ENCODE data around the gene PGAP3.
A peak's percentile ranks its signal among the peaks of the same experiment; 100 is the strongest.

The PGAP3 gene

DNA sequence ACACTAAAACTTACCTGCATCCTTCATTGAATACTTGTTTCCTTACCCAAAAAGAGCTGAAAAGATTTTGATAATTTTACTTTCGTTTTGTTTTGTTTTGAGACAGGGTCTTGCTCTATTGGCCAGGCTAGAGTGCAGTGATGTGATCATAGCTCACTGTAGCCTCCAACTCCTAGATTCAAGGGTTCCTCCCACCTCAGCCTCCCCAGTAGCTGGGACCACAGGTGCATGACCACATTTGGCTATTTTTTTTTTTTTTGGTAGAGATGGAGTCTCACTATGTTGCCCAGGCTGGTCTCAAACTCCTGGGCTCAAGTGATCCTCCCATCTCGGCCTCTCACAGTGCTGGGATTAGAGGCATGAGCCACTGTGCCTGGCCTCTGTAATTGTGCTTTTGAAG, 32.8 kb downstream of the PGAP3 start:
- DNase-seq = no peak

GRCh38 chr17:39653662-39654331, 34.1 kb downstream of the PGAP3 start:
- peak; percentile 46 for DNase-seq

GRCh38 chr17:39653316-39653661, 34.6 kb downstream of the PGAP3 start:
- no peak for DNase-seq

- DNase-seq = no peak
These were observed 35.1 kb downstream of the PGAP3 start for GRCh38 chr17:39652587-39653315.

GRCh38 chr17:39651923-39652586, 35.8 kb downstream of the PGAP3 start:
- DNase-seq = no peak

DNA sequence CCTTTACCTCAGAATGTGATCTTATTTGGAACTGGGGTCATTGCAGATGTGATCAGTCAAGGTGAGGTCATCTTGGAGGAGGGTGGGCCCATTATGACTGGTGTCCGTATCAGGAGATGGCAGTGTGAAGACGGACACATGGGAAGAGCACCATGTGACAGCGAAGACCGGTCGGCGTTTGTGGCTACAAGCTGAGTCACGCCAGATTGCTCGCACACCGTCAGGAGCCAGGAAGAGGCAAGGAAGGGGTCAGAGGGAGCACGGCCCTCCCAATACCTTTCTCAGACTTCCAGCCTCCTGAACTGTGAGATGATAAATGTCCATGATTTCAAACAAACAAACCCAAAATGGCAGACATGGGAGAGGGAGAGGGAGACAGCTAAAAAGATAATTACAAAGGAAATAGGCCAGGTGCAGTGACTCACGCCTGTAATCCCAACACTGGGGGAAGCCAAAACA, 37.7 kb downstream of the PGAP3 start:
- DNase-seq = no peak

- DNase-seq = no peak
These were observed 39.1 kb downstream of the PGAP3 start for GRCh38 chr17:39648616-39649366.

DNA sequence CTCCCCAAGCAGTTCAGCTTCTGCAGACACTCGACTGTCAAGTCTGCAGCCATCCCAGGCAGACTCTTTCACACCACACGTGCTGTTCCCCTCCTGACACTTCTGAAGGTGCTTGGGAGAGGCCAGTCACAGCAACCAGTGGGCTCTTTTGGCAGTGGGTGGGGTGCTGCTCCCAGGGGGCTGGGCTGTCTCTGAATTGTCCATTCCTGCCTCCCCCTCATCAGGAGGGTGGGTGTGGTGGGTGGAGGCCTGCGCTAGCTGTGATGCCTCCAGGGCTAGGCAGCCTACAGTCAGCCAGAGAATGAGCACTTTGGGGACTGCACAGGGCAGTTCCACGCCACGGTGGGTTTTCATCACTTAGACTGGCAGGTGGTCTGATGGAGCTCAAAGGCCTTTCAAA, 40.6 kb downstream of the PGAP3 start:
- no peak for DNase-seq

DNA sequence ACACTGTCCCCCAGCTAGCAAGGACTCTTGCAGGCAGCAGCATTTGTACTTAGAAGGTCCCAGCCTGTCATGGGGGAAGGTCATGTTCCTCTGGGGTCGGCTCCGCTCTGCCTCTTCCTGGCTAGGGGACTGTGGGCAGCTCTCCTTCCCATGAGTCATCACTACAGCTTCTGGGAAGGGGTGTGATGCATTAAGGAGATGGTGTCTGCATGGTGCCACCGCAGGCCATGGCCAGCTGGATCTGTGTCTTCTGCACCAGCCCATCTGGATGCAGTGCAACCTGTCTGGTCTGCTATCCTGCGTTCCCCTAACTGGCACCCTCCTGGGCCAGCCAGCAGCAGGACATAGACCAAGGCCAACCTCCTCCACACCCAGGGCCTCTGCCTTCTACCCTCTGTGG, 44.6 kb downstream of the PGAP3 start:
- no peak for DNase-seq

DNA sequence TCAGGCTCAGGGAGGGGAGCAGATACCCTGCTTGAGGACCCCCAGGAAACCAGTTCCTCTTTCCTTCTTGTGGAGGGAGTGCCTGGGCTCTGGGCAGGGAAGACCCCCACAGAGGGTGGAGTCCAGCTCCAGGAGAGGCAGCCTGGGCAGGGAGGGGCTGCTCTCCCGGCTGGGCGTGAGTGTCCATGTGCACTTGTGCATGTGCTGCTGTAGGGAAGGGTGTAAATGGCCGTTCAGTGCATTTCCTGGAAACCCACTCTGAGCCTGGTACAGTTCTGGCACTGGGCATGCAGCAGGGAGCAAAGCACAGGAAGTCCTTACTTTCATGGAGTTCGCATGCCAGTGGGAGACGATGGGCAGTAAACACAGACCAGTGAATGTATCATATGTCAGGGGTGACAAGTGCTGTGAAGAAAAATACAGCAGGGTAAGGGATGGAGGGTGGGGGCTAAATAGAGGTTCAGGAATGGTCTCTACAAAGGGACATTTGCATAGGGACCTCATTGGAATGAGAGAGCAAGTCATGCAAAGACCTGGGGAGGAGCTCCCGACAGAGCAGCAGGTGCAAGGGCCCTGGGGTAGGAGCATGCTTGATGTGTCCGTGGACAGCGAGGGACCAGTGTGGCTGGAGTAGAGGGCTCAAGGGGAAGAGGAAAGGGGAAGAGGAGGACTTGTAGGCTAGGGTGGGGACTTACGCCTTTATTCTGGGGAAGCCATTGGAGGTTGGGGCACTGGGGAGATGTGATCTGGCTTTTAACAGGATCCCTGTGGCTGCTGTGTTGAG, 45.4 kb downstream of the PGAP3 start:
- DNase-seq = no peak

DNA sequence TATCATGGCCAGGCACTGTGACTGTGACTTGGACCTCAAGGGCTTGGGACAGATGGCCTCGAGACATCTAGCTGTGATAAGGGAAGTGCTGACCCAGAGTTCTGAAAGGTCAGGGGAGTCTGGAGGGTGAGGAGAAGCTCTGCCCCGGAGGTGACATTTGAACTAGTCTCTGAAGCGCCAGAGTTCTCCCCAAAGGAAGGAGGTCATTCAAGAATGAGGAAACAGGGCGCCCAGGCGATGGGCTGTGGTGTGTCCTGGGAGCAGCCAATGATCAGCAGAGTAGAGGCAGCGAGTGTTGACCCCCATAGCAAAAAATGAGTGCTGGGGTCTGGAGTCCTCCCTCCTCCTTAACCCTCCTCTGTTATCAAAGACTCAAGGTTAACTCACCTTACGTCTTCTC, 46.0 kb downstream of the PGAP3 start:
- DNase-seq = no peak

GRCh38 chr17:39641097-39641496, 46.8 kb downstream of the PGAP3 start:
- no peak for DNase-seq

GRCh38 chr17:39640591-39641031, 47.2 kb downstream of the PGAP3 start:
- DNase-seq = no peak

GRCh38 chr17:39639566-39640458, 48.0 kb downstream of the PGAP3 start:
- no peak for DNase-seq

GRCh38 chr17:39639043-39639442, 48.8 kb downstream of the PGAP3 start:
- no peak for DNase-seq

- DNase-seq = no peak
These were observed 49.5 kb downstream of the PGAP3 start for GRCh38 chr17:39638317-39638716.

- DNase-seq = peak; percentile 90
These were observed 50.7 kb downstream of the PGAP3 start, which contains the start of gene STARD3 for GRCh38 chr17:39636927-39637736. STARD3 (plus strand) TSS chr17:39637144; CDS start chr17:39653532, 16,388 bp downstream.

DNA sequence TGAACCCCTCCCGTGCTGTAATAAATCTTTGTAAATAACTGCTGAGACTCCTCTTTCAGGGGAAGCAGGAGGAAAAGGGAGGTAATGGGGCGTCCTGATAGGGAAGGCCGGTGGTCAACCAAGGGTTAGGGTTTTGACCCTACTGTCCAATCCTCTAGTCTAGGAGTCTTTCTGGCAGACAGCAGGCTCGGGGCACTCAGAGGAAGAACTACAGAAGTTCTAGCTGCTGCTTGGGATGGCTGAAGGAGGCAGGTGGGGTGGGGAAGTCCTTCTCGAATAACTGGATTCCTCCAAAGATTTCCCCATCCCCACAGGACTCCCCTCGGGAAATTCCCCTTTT, 51.3 kb downstream of the PGAP3 start:
- no peak for DNase-seq

DNA sequence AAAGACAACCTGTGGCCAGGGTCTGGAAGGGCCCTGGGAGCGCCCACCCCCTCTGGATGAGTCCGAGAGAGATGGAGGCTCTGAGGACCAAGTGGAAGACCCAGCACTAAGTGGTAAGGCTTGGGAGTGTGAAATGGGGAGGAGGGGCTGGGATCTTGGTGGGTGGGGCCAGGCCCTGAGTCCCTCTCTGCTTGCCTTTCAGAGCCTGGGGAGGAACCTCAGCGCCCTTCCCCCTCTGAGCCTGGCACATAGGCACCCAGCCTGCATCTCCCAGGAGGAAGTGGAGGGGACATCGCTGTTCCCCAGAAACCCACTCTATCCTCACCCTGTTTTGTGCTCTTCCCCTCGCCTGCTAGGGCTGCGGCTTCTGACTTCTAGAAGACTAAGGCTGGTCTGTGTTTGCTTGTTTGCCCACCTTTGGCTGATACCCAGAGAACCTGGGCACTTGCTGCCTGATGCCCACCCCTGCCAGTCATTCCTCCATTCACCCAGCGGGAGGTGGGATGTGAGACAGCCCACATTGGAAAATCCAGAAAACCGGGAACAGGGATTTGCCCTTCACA, 52.2 kb downstream of the PGAP3 start:
- no peak for DNase-seq

DNA sequence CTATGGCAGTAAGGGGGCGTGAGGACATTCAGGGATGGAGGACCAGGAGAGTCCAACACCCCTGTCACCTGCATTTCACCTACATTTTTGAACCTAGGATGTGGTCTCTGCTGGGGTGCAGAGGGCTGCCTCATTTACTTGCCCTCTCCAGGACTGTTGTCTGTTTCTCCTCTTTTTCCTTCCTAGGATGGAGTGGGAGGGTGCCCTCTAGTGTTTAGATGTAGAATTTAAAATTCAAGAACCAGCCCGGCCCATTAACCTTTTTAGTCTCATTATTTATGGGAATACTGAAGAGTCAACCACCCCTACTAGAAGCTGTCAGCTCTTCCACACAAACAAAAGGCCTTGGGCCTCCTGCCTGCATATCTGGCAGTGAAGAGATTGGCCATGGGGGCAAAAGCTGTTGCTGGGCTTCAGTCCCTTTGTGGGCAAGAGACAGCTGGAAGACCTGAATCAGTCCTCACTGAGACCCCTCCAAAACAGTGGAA, 53.4 kb downstream of the PGAP3 start:
- no peak for DNase-seq

Data from NCI-H510A (cell line).